ENCODE measurements around the gene KCNJ16. TPM values are rescaled to one million over a fixed set of nuclear protein-coding genes. Genes with fewer than 3 reads are reported as not detected.
"Not testable (repeated sequence)": the region's sequence is repeated elsewhere in the genome, so short reads cannot be mapped to it uniquely, and the experiment has no call there.

KCNJ16 gene
- total RNA-seq = under 0.01 TPM

DNA sequence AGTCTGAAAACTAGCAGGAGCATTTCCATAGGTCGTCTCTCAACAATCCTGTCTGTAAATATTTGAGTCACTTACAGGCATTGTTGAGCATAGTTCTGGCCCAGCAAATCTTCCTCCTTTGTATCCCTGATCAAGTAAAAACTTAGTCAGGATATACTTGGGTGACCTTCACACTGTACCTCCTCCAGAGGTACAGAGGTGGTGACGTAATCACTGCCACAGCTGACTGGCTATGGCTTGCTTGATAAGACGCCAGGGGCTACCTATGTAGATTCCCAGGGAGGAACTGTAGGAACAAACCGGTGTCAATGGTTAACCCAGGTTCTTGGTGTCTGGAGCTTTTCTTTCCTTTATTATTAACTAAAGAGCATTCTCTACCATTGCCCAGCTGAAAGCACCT lies at the start of gene KCNJ16:
TSS of gene KCNJ16 (plus strand) at position 270 of the 400 bp plus-strand sequence. CDS start 56,863 bp downstream, outside the sequence.
- Histone ChIP-seq H3K4me3 (ENCODE audit: low read length) (no peak within 1 kb of the TSS), H3K27me3 (ENCODE audit: insufficient read depth, low read length) (no peaks in the 10 kb centered on the region), H3K9me3 (ENCODE audit: low read depth, low read length) (no peaks in the 10 kb centered on the region), H3K4me1 (ENCODE audit: insufficient read depth, low read length) (no peaks in the 10 kb centered on the region)

GRCh38 chr17:70028397-70028796 lies 46.6 kb upstream of the KCNJ16 start:
- Histone ChIP-seq H3K27me3 (ENCODE audit: insufficient read depth, low read length) (no peaks in the 10 kb centered on the region), H3K4me1 (ENCODE audit: insufficient read depth, low read length) (no peaks in the 10 kb centered on the region), H3K4me3 (ENCODE audit: low read length) (no peak overlapping the region), H3K9me3 (ENCODE audit: low read depth, low read length) (no peaks in the 10 kb centered on the region)

DNA sequence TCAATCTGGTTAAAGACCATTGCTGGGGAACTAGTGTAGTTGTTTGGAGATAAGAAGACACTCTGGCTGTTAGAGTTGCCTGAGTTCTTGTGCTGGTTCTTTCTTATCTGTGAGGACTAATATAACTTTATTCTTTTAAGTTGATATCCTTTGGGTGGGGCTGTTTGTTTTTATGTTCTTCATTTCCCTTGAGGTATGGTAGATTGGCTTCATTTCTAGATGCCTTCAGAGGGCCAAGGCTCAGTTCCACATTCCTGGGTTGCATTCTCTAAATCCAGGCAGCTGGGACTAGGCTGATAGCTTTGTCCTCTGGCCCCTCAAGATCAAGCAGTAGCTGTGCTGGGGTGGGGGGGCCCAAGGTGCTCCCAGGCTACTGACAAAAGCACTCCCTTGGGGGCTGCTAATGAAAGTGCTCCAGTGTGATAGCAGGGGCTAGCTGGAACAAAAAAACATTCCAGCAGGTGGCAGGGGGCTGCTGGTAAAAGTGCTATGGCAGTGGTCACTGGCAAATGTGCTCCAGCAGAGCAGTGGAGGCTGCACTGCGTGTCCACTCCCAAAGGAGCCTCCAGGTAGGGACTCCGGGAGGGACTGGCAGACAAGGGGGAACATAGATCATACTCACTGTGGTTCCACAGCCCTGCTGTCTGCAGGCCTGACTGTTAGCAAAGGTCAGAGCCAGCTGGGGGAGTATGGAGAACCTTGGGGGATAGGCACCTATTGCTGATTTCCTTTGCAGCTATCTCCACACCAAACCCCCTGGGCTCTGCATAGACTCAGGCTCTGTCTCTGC lies 45.9 kb upstream of the KCNJ16 start:
- no peaks in the 10 kb centered on the region for H3K9me3 ChIP-seq (ENCODE audit: low read depth, low read length)
- no peak overlapping the region for H3K4me3 ChIP-seq (ENCODE audit: low read length)
- H3K27me3 ChIP-seq (ENCODE audit: insufficient read depth, low read length) = no peaks in the 10 kb centered on the region
- no peaks in the 10 kb centered on the region for H3K4me1 ChIP-seq (ENCODE audit: insufficient read depth, low read length)

- Histone ChIP-seq H3K9me3 (ENCODE audit: low read depth, low read length) (no peaks in the 10 kb centered on the region), H3K4me1 (ENCODE audit: insufficient read depth, low read length) (no peaks in the 10 kb centered on the region), H3K27me3 (ENCODE audit: insufficient read depth, low read length) (no peaks in the 10 kb centered on the region), H3K4me3 (ENCODE audit: low read length) (no peak overlapping the region)
These were observed 44.7 kb upstream of the KCNJ16 start for GRCh38 chr17:70030371-70030770.

GRCh38 chr17:70031341-70031740 lies 43.7 kb upstream of the KCNJ16 start:
- Histone ChIP-seq H3K4me3 (ENCODE audit: low read length) (no peak overlapping the region), H3K4me1 (ENCODE audit: insufficient read depth, low read length) (no peaks in the 10 kb centered on the region), H3K27me3 (ENCODE audit: insufficient read depth, low read length) (no peaks in the 10 kb centered on the region), H3K9me3 (ENCODE audit: low read depth, low read length) (no peaks in the 10 kb centered on the region)

- Histone ChIP-seq H3K4me1 (ENCODE audit: insufficient read depth, low read length) (no peaks in the 10 kb centered on the region), H3K27me3 (ENCODE audit: insufficient read depth, low read length) (no peaks in the 10 kb centered on the region), H3K4me3 (ENCODE audit: low read length) (no peak overlapping the region), H3K9me3 (ENCODE audit: low read depth, low read length) (no peaks in the 10 kb centered on the region)
These were observed 41.9 kb upstream of the KCNJ16 start for GRCh38 chr17:70033165-70033564.

- no peak overlapping the region for H3K4me3 ChIP-seq (ENCODE audit: low read length)
- H3K4me1 ChIP-seq (ENCODE audit: insufficient read depth, low read length) = no peaks in the 10 kb centered on the region
- H3K9me3 ChIP-seq (ENCODE audit: low read depth, low read length) = no peaks in the 10 kb centered on the region
- no peaks in the 10 kb centered on the region for H3K27me3 ChIP-seq (ENCODE audit: insufficient read depth, low read length)
These were observed 40.9 kb upstream of the KCNJ16 start for GRCh38 chr17:70034158-70034557.

- no peaks in the 10 kb centered on the region for H3K4me1 ChIP-seq (ENCODE audit: insufficient read depth, low read length)
- H3K4me3 ChIP-seq (ENCODE audit: low read length) = no peak overlapping the region
- no peaks in the 10 kb centered on the region for H3K9me3 ChIP-seq (ENCODE audit: low read depth, low read length)
- H3K27me3 ChIP-seq (ENCODE audit: insufficient read depth, low read length) = no peaks in the 10 kb centered on the region
These were observed 37.5 kb upstream of the KCNJ16 start for GRCh38 chr17:70037498-70037897.

DNA sequence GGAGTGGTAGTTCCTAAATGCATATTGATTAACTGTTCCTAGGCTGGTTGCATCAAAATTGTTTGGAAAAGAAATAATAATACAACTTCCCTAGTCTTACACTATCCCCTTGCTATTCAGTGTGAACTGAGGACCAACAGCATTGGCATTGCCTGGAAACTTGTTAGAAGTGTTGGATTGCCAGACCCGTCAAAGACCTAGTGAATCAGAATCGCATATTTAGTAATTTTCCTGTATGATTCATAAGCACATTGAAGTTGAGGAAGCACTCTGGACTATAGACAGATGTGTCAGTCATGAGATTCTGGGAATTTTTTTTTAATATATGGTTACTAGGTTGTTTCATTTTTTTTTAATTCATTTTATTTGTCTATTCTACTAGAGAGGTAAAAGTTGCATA lies 34.7 kb upstream of the KCNJ16 start:
- no peaks in the 10 kb centered on the region for H3K4me1 ChIP-seq (ENCODE audit: insufficient read depth, low read length)
- no peaks in the 10 kb centered on the region for H3K9me3 ChIP-seq (ENCODE audit: low read depth, low read length)
- H3K4me3 ChIP-seq (ENCODE audit: low read length) = no peak overlapping the region
- no peaks in the 10 kb centered on the region for H3K27me3 ChIP-seq (ENCODE audit: insufficient read depth, low read length)

GRCh38 chr17:70041061-70041460 lies 34.0 kb upstream of the KCNJ16 start:
- no peaks in the 10 kb centered on the region for H3K27me3 ChIP-seq (ENCODE audit: insufficient read depth, low read length)
- no peaks in the 10 kb centered on the region for H3K9me3 ChIP-seq (ENCODE audit: low read depth, low read length)
- no peaks in the 10 kb centered on the region for H3K4me1 ChIP-seq (ENCODE audit: insufficient read depth, low read length)
- H3K4me3 ChIP-seq (ENCODE audit: low read length) = no peak overlapping the region

GRCh38 chr17:70041540-70041939 lies 33.5 kb upstream of the KCNJ16 start:
- Histone ChIP-seq H3K27me3 (ENCODE audit: insufficient read depth, low read length) (no peaks in the 10 kb centered on the region), H3K4me1 (ENCODE audit: insufficient read depth, low read length) (no peaks in the 10 kb centered on the region), H3K4me3 (ENCODE audit: low read length) (no peak overlapping the region), H3K9me3 (ENCODE audit: low read depth, low read length) (no peaks in the 10 kb centered on the region)

- H3K4me3 ChIP-seq (ENCODE audit: low read length); H3K27me3 ChIP-seq (ENCODE audit: insufficient read depth, low read length); H3K4me1 ChIP-seq (ENCODE audit: insufficient read depth, low read length); H3K9me3 ChIP-seq (ENCODE audit: low read depth, low read length): not testable (repeated sequence)
These were observed 29.2 kb upstream of the KCNJ16 start for GRCh38 chr17:70045780-70046179.

- Histone ChIP-seq H3K9me3 (ENCODE audit: low read depth, low read length) (no peaks in the 10 kb centered on the region), H3K4me3 (ENCODE audit: low read length) (no peak overlapping the region), H3K27me3 (ENCODE audit: insufficient read depth, low read length) (no peaks in the 10 kb centered on the region), H3K4me1 (ENCODE audit: insufficient read depth, low read length) (no peaks in the 10 kb centered on the region)
These were observed 27.2 kb upstream of the KCNJ16 start for GRCh38 chr17:70047619-70048419.

GRCh38 chr17:70049801-70050591 lies 25.0 kb upstream of the KCNJ16 start:
- Histone ChIP-seq H3K4me3 (ENCODE audit: low read length) (no peak overlapping the region), H3K27me3 (ENCODE audit: insufficient read depth, low read length) (no peaks in the 10 kb centered on the region), H3K4me1 (ENCODE audit: insufficient read depth, low read length) (no peaks in the 10 kb centered on the region), H3K9me3 (ENCODE audit: low read depth, low read length) (no peaks in the 10 kb centered on the region)

DNA sequence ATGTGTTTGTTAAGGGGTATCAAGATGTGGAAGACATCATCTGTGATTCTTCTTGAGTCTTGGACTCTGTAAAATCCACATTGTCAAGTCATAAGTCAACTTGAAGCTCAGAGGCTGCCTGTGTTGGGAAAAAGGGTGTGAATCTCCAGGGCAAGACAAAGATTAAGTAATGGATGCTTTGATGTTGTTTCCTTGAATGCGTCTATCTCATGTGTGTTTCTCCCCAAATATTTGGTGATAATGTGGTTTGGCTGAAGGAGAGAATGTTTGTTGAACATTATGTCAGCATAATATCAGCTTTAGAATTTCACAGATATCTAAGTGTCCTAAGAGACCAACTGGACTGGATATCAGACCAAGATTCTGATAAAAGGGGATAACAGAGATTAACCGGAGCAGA lies 24.1 kb upstream of the KCNJ16 start:
- Histone ChIP-seq H3K9me3 (ENCODE audit: low read depth, low read length) (no peaks in the 10 kb centered on the region), H3K4me1 (ENCODE audit: insufficient read depth, low read length) (no peaks in the 10 kb centered on the region), H3K4me3 (ENCODE audit: low read length) (no peak overlapping the region), H3K27me3 (ENCODE audit: insufficient read depth, low read length) (no peaks in the 10 kb centered on the region)
